Stimulated activated CD4-positive, alpha-beta T cell treated with anti-CD3 and anti-CD28 coated beads, Interleukin-1b, Interleukin-23, amount 100 ng/mL, for 24 hours (primary cell): ENCODE measurements around the gene CLEC16A.
A peak's percentile ranks its signal among the peaks of the same experiment; 100 is the strongest.

Experiments used
- DNase-seq, 4 experiments: peaks; one replicate each; pipeline ENCODE4 v3.0.0-alpha.2; 2020; ENCODE audit warnings: low read depth in 4 of 4, low spot score in 1 of 4

The CLEC16A gene

DNA sequence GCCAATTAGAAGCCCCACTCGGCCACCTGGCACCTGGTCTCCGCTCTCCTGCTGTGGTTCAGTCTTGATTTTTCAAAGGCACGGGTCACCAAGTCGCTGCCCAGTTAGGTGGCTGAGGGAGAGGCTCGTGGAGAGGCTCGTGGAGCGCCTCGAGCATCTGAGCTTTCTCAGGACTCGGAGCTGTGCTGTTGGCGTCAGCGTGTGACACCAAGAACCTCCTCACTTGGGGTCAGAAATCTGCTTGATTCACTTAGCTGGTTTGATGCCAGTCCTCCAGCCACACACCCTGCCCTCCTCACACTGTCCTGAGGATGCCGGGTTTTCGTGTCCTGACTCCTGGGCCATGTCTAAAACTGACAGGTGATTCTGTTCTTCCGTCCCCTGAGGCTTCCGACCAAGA lies 229.1 kb downstream of the CLEC16A start:
- no peak for DNase-seq

- DNase-seq = no peak
Observed at GRCh38 chr16:11174141-11174540, 229.8 kb downstream of the CLEC16A start.

DNA sequence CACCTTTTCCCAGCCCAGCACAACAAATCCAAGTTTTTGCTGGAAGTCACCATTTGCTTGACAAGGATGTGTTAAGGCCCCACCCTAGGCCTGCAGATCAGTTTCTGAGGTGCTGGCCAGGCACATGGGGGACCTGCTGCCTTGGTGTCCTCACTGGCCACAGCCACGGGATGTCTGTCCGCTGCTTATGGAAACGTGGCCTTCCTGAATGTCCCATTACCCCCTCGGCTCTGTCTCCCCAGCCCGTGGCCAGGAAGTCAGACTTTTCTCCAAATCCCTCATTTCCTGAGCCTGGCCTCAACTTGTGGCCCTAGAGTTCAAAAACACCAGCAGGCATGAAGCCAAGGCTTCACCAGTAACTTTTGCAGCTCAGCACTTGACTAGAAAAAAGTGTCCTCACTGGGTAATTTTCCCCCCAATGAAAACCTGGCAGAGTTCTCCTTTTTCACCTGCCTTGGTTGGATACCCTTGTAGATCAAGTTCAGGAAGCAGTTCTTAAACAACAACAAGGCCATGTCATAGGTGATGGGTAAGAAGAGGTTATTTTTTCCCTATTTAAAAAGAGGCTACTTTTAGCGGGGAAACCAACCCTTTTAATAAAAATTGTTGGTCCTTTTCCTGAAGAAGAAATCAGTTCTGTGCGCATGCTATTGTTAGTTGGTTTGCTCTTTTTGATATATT lies 230.9 kb downstream of the CLEC16A start:
- no peak for DNase-seq

- DNase-seq = peak in 1 of 4 experiments; percentile 33
Observed at GRCh38 chr16:11175787-11176341, 231.5 kb downstream of the CLEC16A start.

GRCh38 chr16:11177578-11178160 lies 233.3 kb downstream of the CLEC16A start:
- no peak for DNase-seq

DNA sequence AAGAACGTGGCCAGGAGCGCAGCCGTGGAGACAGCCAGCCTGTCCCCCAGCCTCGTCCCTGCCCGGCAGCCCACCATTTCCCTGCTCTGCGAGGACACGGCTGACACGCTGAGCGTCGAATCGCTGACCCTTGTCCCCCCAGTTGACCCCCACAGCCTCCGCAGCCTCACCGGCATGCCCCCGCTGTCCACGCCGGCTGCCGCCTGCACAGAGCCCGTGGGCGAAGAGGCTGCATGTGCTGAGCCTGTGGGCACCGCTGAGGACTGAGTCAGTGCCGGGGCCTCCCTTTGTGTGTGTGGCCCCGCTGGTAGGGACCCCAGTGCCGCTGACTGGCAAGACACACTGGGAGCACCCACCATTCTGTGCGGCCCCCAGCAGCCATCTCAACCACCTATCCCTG lies 234.1 kb downstream of the CLEC16A start:
- DNase-seq = no peak

DNA sequence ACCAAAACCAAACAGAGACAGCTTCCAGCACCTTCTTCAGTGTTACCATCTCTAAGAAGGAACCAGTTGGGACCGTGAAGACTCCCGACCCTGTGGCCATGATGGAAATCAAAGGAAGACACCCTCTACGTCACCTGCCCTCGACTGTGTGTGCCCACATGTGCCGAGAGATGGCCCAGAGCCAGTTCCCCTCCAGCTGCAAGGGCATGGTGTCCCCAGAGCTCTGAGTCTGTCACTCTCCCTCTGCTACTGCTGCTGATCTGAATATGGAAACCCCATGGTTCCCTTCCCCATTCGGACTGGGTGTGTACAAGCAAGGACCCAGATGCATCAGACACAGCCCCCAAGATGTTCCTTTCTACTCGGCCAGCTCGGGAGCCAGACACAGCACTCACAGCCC lies 235.2 kb downstream of the CLEC16A start:
- DNase-seq = no peak

- no peak for DNase-seq
Observed at GRCh38 chr16:11180489-11180888, 236.1 kb downstream of the CLEC16A start.

GRCh38 chr16:11181242-11181898 lies 237.0 kb downstream of the CLEC16A start:
- DNase-seq = no peak

DNA sequence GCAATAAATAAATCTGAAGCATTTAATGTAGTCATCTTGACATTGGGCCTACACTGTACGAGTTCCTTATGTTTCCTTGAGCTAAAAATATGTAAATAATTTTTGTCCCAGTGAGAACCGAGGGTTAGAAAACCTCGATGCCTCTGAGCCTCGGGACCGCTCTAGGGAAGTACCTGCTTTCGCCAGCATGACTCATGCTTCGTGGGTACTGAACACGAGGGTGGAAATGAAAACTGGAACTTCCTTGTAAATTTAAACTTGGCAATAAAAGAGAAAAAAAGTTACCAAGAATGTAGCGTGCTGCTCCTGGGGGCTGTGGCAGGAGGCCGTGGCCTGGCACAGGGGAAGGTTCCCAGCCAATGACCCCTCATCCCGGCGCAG lies 237.5 kb downstream of the CLEC16A start:
- DNase-seq = peak in 1 of 4 experiments; percentile 41

DNA sequence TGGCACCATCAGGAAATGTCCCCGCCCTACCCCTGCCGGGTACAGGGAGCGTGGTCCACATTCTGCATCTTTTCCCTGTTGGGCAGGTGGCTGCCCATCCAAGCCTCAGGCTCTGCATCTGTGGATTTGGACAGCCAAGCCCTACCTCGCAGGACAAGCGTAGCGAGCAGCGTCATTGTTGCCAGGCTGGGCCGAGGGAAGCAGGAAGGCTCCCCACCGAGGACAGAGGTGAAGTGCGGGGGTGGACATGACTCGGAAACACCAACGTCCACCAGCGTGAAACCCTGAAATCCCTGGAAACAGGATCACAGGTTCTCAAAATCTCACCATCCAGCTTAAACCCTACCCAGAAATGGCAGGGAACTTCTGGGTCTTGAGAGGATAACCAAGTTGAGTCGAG lies 238.0 kb downstream of the CLEC16A start:
- no peak for DNase-seq

GRCh38 chr16:11183035-11183812 lies 238.9 kb downstream of the CLEC16A start:
- DNase-seq = no peak

DNA sequence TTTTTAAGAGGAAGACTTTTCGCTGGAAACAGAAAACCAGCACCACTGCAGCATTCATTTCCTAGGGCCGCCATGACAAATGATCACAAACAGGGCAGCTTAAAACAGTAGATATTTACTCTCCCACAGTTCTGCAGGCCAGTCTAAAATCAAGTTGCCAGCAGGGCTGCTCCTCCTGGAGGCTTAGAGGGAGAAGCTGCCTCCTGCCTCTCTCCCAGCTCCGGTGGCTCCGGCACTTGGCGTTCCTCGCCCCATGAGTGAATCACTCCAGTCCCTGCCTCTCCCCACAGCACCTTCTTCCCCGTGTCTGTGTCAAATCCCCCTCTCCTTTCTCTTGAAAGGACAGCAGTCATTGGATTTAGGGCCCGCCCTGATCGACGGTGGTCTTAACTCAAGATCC lies 239.6 kb downstream of the CLEC16A start:
- DNase-seq = no peak

DNA sequence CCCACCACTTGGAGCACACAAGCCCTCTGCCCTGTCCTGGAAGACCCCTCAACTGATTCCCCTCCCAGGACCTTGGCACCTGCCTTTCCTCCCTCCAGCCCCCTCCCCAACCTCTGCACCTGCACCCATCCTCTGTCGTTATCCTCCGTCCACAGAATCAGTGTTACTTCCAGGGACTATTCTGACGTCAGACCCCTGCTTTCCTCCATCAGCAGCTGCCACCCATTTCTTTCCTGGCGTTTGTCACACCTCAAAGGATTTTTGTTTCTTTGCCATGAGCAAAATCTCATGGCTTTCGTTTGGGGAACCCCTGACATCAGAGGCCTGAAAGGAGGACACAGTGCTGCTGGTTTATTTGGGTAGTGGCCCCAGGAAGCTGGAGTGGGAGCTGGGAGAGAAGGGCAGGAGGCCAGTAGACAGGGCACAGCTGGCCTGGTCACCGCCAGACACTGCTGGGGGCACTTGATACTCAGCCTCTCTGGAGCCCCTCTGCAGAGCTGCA lies 243.2 kb downstream of the CLEC16A start:
- no peak for DNase-seq

- no peak for DNase-seq
Observed at GRCh38 chr16:11188801-11189740, 244.7 kb downstream of the CLEC16A start.

GRCh38 chr16:11190588-11191560 lies 246.5 kb downstream of the CLEC16A start:
- no peak for DNase-seq

- no peak for DNase-seq
Observed at GRCh38 chr16:11191665-11192064, 247.3 kb downstream of the CLEC16A start.

- no peak for DNase-seq
Observed at GRCh38 chr16:11193494-11193893, 249.1 kb downstream of the CLEC16A start.

DNA sequence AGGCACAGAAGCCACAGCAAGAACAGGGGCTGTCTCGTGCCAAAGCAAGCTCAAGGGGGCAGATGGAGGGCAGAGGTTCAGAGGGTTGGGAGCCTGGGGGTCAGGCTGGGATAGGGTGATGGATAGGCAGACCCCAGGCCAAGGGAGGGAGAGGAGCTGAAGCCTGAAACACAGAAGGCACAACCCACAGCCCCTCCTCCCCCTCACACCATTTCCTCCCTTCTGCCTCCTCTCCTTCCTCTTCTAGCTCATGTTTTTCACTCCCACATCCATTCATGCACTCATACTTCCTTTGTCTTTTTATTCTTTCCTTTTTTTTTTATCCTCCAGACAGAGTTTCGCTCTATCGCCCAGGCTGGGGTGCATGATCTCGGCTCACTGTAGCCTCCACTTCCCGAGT lies 250.5 kb downstream of the CLEC16A start:
- DNase-seq = no peak
